OCI-LY3 (cell line): ENCODE measurements around the gene ARHGEF4.

ENCODE experiments used
- EZH2phosphoT487 ChIP-seq: fragments of 200-600 bp; shearing (Covaris generic); IDR thresholded peaks from 2 replicates; pipeline ENCODE4 v1.6.1; 2018; ENCODE audit warnings: antibody characterized with exemption, mixed run types, low read depth
- TF ChIP-seq, protein P1 (sequence below): fragments of 200-600, 300-600 bp; sonication (generic); IDR thresholded peaks from 2 replicates; pipeline ENCODE4 v1.5.1; 2014; ENCODE audit warnings: antibody characterized with exemption, low read length, low read depth

DNA sequence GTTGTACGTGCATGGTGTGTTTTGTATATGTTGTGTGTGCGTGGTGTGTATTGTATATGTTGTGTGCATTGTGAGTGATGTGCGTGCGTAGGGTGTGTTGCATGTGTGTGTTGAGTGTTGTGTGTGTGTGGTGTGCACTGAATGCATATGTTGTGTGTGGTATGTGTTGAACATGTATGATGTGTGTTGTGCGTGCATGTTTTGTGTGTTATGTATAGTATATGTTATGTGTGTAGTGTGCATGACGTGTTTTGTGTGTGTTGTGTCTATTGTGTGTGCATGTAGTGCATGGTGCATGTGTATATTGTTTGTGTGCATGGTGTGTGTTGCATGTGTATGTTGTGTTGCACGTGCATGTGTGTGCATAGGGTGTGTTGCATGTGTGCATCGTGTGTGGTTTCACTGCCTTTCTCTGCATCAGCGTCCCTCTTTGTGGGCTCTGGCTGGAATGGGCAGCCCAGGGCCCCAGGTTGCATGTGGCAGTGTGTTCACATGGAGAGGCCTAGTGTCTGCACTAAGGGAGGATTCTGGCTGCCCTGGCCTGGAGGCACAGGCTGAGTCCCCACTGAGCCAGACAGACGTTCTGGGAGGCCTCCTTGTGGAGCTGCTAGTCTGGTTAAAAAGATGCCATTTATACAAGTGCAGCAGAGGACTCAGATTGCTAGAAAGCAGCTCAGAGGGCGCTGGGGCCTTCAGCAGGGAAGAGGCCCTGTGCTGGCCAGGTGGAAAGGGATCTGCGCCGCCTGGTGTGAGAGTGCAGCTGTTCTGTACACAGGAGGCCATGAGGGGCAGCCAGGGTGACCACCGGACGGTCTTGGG, 149.3 kb downstream of the ARHGEF4 start:
- TF ChIP-seq, protein P1, sequence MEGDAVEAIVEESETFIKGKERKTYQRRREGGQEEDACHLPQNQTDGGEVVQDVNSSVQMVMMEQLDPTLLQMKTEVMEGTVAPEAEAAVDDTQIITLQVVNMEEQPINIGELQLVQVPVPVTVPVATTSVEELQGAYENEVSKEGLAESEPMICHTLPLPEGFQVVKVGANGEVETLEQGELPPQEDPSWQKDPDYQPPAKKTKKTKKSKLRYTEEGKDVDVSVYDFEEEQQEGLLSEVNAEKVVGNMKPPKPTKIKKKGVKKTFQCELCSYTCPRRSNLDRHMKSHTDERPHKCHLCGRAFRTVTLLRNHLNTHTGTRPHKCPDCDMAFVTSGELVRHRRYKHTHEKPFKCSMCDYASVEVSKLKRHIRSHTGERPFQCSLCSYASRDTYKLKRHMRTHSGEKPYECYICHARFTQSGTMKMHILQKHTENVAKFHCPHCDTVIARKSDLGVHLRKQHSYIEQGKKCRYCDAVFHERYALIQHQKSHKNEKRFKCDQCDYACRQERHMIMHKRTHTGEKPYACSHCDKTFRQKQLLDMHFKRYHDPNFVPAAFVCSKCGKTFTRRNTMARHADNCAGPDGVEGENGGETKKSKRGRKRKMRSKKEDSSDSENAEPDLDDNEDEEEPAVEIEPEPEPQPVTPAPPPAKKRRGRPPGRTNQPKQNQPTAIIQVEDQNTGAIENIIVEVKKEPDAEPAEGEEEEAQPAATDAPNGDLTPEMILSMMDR, result no peak
- TF ChIP-seq EZH2phosphoT487, result no peak
